Spleen (tissue), 3 donors: Measurements from ENCODE around the gene TRPC4AP.

ENCODE experiments used
- POLR2A ChIP-seq, 3 donors: fragments of 450-650 bp; IDR thresholded peaks; one replicate each; pipeline ENCODE4 v1.5.1; 2017; ENCODE audit warnings: antibody characterized with exemption in 3 of 3, mild to moderate bottlenecking in 1 of 3
- POLR2AphosphoS5 ChIP-seq, 3 donors: sonication (generic); formaldehyde crosslinking; IDR thresholded peaks; one replicate each; pipeline ENCODE4 v1.5.1; 2017; ENCODE audit warnings: antibody characterized with exemption in 3 of 3

DNA sequence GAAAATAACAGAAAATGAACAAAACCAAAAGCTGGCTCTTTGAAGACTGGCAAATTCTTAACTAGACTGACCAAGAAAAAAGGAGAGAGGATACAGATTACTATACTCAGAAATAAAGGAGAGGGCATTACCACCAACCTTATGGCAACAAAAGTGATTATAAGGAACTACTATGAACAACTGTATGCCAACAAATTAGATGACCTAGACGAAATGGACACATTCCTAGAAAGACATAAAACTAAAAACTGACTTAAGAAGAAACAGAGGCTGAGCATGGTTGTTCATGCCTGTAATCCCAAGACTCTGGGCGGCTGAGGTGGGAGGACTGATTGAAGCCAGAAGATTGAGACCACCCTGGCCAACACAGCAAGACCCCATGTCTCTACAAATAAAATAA lies 33.5 kb downstream of the TRPC4AP start:
- no peak for TF ChIP-seq POLR2A (IDR thresholded peaks at IDR 0.05)
- TF ChIP-seq POLR2AphosphoS5 (IDR thresholded peaks at IDR 0.05), result no peak
